NCI-H146 treated with DMSO at 0.1 percent for 48 hours (cell line): ENCODE measurements around the gene NELFCD.

ENCODE experiments used
- DNase-seq: peaks from one replicate; lab custom pipeline; 2025; ENCODE audit not compliant: unreplicated experiment; lab: John Stamatoyannopoulos, UW

The NELFCD gene

GRCh38 chr20:58993332-58994248 lies 12.5 kb downstream of the NELFCD start:
- no peak for DNase-seq

- DNase-seq, result no peak
Observed at GRCh38 chr20:58994390-58995159, 13.5 kb downstream of the NELFCD start.

- no peak for DNase-seq
Observed at GRCh38 chr20:58995461-58996225, 14.6 kb downstream of the NELFCD start.

GRCh38 chr20:58996226-58996611 lies 15.2 kb downstream of the NELFCD start:
- DNase-seq, result no peak

GRCh38 chr20:58997141-58997770 lies 16.2 kb downstream of the NELFCD start:
- DNase-seq, result no peak

DNA sequence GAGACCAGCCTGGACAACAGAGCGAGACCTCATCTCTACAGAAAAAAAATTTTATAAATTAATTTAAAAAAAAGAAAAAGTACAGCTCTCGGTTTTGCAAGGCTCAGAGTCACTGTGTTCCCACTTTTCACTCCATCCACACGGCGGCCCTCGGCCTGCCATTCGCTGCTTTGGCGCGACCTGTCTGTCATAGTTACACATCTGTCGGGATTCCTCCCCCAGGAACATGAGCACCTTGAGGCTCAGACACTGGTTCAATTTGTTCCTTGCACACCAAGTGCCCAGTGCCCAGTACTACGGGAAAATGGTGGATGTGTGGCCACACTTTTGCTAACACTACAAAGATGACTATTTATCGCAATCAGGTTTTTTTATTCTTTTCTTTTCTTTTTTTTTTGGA lies 17.6 kb downstream of the NELFCD start:
- DNase-seq, result no peak

GRCh38 chr20:59000326-59000725 lies 19.3 kb downstream of the NELFCD start:
- DNase-seq, result no peak

DNA sequence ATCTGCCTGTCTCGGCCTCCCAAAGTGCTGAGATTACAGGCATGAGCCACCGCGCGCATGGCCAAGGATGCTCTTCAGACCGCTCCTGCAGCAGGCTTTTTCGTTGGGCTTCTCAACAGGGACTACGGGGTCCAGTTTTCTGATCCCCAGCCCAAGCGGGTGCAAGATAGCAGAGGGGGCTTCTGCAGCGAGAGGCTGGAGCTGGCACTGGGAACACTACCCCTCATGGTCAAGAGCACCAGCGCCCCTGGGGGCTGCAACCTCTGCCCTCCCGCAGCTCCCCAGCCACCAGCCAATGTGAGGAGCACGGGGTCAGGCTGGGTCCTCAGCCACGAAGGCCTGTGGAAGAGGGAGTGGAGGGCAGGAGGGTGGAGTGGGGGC lies 20.0 kb downstream of the NELFCD start:
- no peak for DNase-seq

GRCh38 chr20:59001449-59002171 lies 20.6 kb downstream of the NELFCD start:
- DNase-seq, result no peak

DNA sequence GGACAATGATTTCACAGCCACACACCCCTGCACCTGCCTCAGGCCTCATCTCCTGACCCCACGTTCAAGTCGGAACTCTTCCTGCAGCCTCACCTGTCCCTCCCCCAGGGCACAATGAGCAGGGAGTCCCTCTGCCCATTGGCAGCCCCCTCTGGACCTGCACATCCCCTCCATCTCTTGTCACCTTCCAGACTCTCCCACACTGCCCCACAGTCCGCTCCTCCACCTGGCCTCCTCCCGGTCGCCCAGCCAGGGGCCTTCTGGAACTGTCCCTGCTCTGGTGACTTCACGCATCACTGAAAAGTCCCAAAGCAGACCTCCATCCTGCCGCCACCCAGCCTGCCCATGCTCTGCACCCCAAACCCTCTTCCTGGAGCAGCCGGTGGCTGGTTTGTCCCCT lies 21.3 kb downstream of the NELFCD start:
- no peak for DNase-seq

- no peak for DNase-seq
Observed at GRCh38 chr20:59002874-59003399, 21.9 kb downstream of the NELFCD start.

GRCh38 chr20:59003836-59004492 lies 22.9 kb downstream of the NELFCD start:
- DNase-seq, result no peak

- no peak for DNase-seq
Observed at GRCh38 chr20:59004493-59004762, 23.4 kb downstream of the NELFCD start.

DNA sequence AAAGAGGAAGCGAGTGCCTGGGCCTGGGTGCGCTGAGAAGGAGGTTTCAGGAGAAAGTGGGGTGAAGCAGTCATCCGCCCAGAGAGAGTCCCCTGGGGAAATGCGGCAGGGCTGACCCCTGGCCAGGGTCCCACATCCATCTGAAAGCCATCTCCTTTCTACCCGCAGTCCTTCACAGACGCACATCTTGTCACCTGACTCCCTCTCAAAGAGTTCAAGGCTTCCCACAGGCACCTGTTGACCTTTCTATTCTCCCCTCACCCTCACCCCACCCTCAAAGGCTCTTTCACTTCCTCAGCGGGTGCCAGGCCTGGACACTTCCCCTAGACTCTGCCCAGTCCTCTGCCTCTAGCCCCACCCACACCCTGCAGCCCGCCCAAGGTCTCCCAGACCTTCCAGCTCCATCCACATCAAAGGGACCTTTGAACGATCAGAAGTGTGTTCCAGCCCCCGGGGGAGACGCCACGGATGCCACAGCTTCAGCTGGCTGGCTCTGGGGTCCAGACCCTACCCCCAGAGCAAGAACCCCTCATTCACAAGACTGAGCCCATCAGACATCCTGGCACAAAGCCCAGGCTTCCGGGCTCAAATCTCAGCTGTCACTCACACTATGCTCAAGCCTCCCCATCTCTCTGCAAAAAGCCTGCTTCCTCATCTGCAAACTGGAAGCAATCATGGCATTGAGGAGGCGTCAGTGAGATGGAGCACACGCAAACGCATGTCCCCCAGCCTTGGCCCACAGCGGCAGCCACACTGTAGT lies 23.9 kb downstream of the NELFCD start:
- no peak for DNase-seq

- DNase-seq, result no peak
Observed at GRCh38 chr20:59005523-59006166, 24.6 kb downstream of the NELFCD start.

DNA sequence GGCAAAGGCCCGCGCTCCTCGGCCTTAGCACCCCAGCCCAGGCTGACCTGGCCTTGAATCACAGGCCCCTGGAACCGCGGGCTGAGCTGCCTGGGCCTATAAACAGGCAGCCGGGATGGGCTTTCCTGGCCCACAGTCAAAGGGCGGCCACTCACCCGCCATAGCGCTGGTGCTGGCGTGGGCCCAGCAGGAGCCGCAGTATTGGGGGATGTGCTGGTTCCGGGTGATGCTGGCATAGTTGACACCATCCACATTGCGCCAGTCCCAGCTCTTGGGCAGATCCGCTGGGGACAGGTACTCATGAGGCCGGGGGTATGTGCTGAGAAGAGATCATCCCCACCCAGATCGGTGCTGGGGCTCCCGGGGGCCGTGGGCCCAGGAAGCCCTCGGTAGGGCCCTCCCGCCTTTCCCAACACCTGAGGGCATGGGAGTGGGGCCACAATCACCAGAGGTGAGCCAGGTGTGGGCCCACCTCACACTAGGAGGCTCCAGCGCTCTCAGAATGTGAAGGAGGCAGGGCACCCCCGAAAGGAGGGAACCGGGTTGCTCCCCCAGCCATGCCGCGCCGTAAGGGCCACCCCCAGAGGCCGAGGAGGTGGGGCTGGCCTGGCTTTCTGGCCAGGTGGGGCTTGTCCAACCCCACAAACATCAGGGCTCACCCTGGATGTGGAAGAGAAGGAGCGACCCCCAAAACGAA lies 25.3 kb downstream of the NELFCD start:
- DNase-seq, result no peak

DNA sequence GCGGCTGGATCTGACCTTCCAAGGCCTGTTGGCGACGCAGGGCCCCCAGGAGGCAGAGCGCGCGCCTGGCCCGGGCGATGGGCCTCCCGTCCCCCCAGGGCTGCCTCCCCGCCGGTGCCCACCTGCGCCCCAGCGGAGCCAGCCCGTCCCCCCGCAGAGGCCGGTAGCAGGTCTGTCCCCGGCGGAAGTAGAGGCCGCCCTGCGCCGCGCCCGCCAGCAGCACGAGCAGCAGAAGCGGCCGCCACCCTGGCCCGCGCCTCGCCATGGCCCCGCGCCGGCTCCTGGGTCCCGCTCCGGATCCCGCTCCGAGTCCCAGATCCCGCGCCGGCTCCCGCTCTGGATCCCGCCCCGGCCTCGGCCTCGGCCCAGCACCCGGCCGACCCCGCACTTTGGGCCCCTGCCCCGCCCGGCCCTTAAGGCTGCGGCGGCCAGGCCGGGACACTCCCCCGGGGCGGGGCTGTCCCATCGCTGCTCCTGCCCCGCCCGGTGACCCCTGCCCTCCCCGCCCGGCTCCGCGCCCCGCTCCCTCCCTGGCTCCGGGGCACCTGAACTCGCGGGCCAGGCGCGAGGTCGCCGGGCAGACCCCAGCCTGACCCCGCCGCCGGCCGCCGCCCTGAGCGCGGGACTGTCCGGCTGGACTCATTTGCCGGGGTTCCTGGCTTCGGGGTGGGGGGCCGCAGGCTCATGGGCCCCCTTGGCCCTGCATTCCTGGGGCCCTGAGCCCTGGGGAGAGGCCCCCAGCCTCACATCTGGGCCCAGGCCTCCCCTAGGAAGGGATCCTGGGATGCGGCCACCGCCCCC lies 26.0 kb downstream of the NELFCD start, which contains the start of gene CTSZ:
Gene CTSZ, minus strand, starts transcription at position 391 of the 801 bp plus-strand sequence. Its CDS starts 126 bp downstream, at position 265.
- DNase-seq, result no peak
